Neural progenitor cell (in vitro differentiated cells): ENCODE results near the gene LINC01488. TPM values are rescaled to one million over a fixed set of nuclear protein-coding genes. Genes with fewer than 3 reads are reported as not detected.
A peak's percentile ranks its signal among the peaks of the same experiment; 100 is the strongest.

Source experiments
- DNase-seq: peaks from one replicate; pipeline ENCODE4 v3.0.0-alpha.2; 2016; ENCODE audit warnings: low spot score
- H2AFZ ChIP-seq: fragments of 200-600 bp; sonication (generic); replicated peaks from 2 replicates; pipeline ENCODE4 v1.6.1; 2016; ENCODE audit warnings: antibody characterized with exemption
- H3F3A ChIP-seq: fragments of 200-600 bp; sonication (generic); 2 replicates; pipeline ENCODE4 v1.6.1; 2016; ENCODE audit warnings: antibody characterized with exemption, low read depth
- H3K27ac ChIP-seq: fragments of 200-600 bp; sonication (generic); 2 replicates; pipeline ENCODE4 v1.5.1; 2016; ENCODE audit warnings: mild to moderate bottlenecking
- H3K27me3 ChIP-seq: fragments of 200-600 bp; sonication (generic); 2 replicates; pipeline ENCODE4 v1.6.1; 2016; ENCODE audit warnings: mild to moderate bottlenecking, moderate library complexity
- H3K36me3 ChIP-seq: fragments of 200-600 bp; sonication (generic); 2 replicates; pipeline ENCODE4 v1.5.1; 2016
- H3K4me1 ChIP-seq: fragments of 200-600 bp; sonication (generic); 2 replicates; pipeline ENCODE4 v1.6.1; 2016; ENCODE audit warnings: mixed run types
- H3K4me2 ChIP-seq: fragments of 200-600 bp; sonication (generic); 2 replicates; pipeline ENCODE4 v1.6.1; 2016
- H3K4me3 ChIP-seq: fragments of 200-600 bp; sonication (generic); 2 replicates; pipeline ENCODE4 v1.5.1; 2016
- H3K79me2 ChIP-seq: fragments of 200-600 bp; sonication (generic); 2 replicates; pipeline ENCODE4 v1.6.1; 2016; ENCODE audit warnings: low read depth
- H3K9ac ChIP-seq: fragments of 200-600 bp; sonication (generic); 2 replicates; pipeline ENCODE4 v1.6.1; 2016
- H3K9me3 ChIP-seq: fragments of 200-600 bp; sonication (generic); 2 replicates; pipeline ENCODE4 v1.5.1; 2016; ENCODE audit warnings: low read depth
- H4K20me1 ChIP-seq: fragments of 200-600 bp; sonication (generic); 2 replicates; pipeline ENCODE4 v1.6.1; 2016; ENCODE audit warnings: low read depth
- H3K27ac Mint-ChIP-seq: 3 replicates; pipeline ENCODE4 v1.8.0; 2021; ENCODE audit warnings: mixed read lengths
- H3K27me3 Mint-ChIP-seq: 2 replicates; pipeline ENCODE4 v1.8.0; 2022; ENCODE audit warnings: low read depth, mild to moderate bottlenecking, inconsistent platforms, moderate library complexity, mixed read lengths; ENCODE audit not compliant: insufficient read depth
- H3K36me3 Mint-ChIP-seq: 3 replicates; pipeline ENCODE4 v1.8.0; 2021; ENCODE audit warnings: mixed read lengths
- H3K4me1 Mint-ChIP-seq: 3 replicates; pipeline ENCODE4 v1.8.0; 2021; ENCODE audit warnings: mixed read lengths
- H3K4me3 Mint-ChIP-seq: 3 replicates; pipeline ENCODE4 v1.8.0; 2021; ENCODE audit warnings: mild to moderate bottlenecking, moderate library complexity, mixed read lengths
- H3K9me3 Mint-ChIP-seq: 3 replicates; pipeline ENCODE4 v1.8.0; 2020; ENCODE audit warnings: mixed read lengths
- CTCF ChIP-seq: fragments of 200-600 bp; sonication (generic); IDR thresholded peaks from 2 replicates; pipeline ENCODE4 v1.5.1; 2017; ENCODE audit warnings: antibody characterized with exemption, mild to moderate bottlenecking
- EZH2 ChIP-seq: fragments of 200-600 bp; sonication (generic); IDR thresholded peaks from 2 replicates; pipeline ENCODE4 v1.6.1; 2017; ENCODE audit warnings: antibody characterized with exemption, mild to moderate bottlenecking, moderate library complexity
- EZH2phosphoT487 ChIP-seq: fragments of 200-600 bp; sonication (generic); IDR thresholded peaks from 2 replicates; pipeline ENCODE4 v1.6.1; 2017; ENCODE audit warnings: antibody characterized with exemption
- total RNA-seq: library from RNA; depleted of rRNA; stranded (reverse); fragments of >200 nt; gene quantifications from 2 replicates; pipeline ENCODE4 v1.2.3, GENCODE V29; 2015; ENCODE audit warnings: low replicate concordance

Gene LINC01488
- total RNA-seq, 1 donor from 2014 or later: 0.09 TPM

GRCh38 chr11:69434471-69434931 is 47.0 kb upstream of the LINC01488 start:
- Histone ChIP-seq H3K4me3 (no peak overlapping the region), H3K4me2 (peak overlapping the region; percentile 56), H2AFZ (no peak overlapping the region), H3K27ac (no peak overlapping the region), H3F3A (peaks cover 25% of the 10 kb centered on the region), H3K36me3 (no peaks in the 10 kb centered on the region), H3K4me1 (peaks cover 59% of the 10 kb centered on the region), H4K20me1 (no peaks in the 10 kb centered on the region), H3K79me2 (no peaks in the 10 kb centered on the region), H3K27me3 (no peaks in the 10 kb centered on the region), H3K9me3 (no peaks in the 10 kb centered on the region), H3K9ac (no peak overlapping the region)
- Mint-ChIP-seq H3K4me3 (no peak overlapping the region), H3K27ac (peak overlapping the region; percentile 91), H3K27me3 (peaks cover 22% of the 10 kb centered on the region), H3K4me1 (peaks cover 59% of the 10 kb centered on the region), H3K36me3 (no peaks in the 10 kb centered on the region), H3K9me3 (no peaks in the 10 kb centered on the region)
- no peak for TF ChIP-seq EZH2phosphoT487
- TF ChIP-seq EZH2: no peak
- TF ChIP-seq CTCF: no peak
- peak; percentile 56 for DNase-seq

GRCh38 chr11:69435161-69435986 is 46.1 kb upstream of the LINC01488 start:
- peak; percentile 82 for DNase-seq
- Histone ChIP-seq H3F3A (peaks cover 25% of the 10 kb centered on the region), H4K20me1 (no peaks in the 10 kb centered on the region), H3K4me3 (no peak overlapping the region), H3K4me2 (peak overlapping the region; percentile 56), H3K27ac (peak overlapping the region; percentile 83), H3K9ac (no peak overlapping the region), H3K27me3 (no peaks in the 10 kb centered on the region), H3K9me3 (no peaks in the 10 kb centered on the region), H3K36me3 (no peaks in the 10 kb centered on the region), H3K79me2 (no peaks in the 10 kb centered on the region), H2AFZ (no peak overlapping the region), H3K4me1 (peaks cover 59% of the 10 kb centered on the region)
- H3K9me3 Mint-ChIP-seq: no peaks in the 10 kb centered on the region
- peaks cover 64% of the 10 kb centered on the region for H3K4me1 Mint-ChIP-seq
- peak overlapping the region; percentile 93 for H3K27ac Mint-ChIP-seq
- no peak overlapping the region for H3K4me3 Mint-ChIP-seq
- peaks cover 20% of the 10 kb centered on the region for H3K27me3 Mint-ChIP-seq
- no peaks in the 10 kb centered on the region for H3K36me3 Mint-ChIP-seq
- TF ChIP-seq EZH2phosphoT487 (no peak), EZH2 (no peak), CTCF (no peak)

GRCh38 chr11:69436041-69436982 is 45.2 kb upstream of the LINC01488 start:
- Histone ChIP-seq H3K4me3 (no peak overlapping the region), H3K9me3 (no peaks in the 10 kb centered on the region), H3F3A (peaks cover 25% of the 10 kb centered on the region), H3K27me3 (no peaks in the 10 kb centered on the region), H3K27ac (peak overlapping the region; percentile 83), H2AFZ (no peak overlapping the region), H3K9ac (no peak overlapping the region), H3K4me1 (peaks cover 59% of the 10 kb centered on the region), H4K20me1 (no peaks in the 10 kb centered on the region), H3K4me2 (peak overlapping the region; percentile 56), H3K79me2 (no peaks in the 10 kb centered on the region), H3K36me3 (no peaks in the 10 kb centered on the region)
- peaks cover 22% of the 10 kb centered on the region for H3K27me3 Mint-ChIP-seq
- peak overlapping the region; percentile 93 for H3K27ac Mint-ChIP-seq
- no peak for DNase-seq
- H3K9me3 Mint-ChIP-seq: no peaks in the 10 kb centered on the region
- no peaks in the 10 kb centered on the region for H3K36me3 Mint-ChIP-seq
- H3K4me3 Mint-ChIP-seq: no peak overlapping the region
- no peak for TF ChIP-seq CTCF
- peaks cover 61% of the 10 kb centered on the region for H3K4me1 Mint-ChIP-seq
